Smooth muscle cell (in vitro differentiated cells): ENCODE measurements around the gene VPS13D. TPM values are rescaled to one million over a fixed set of nuclear protein-coding genes. Genes with fewer than 3 reads are reported as not detected.

Experiments
- DNase-seq: peaks from one replicate; lab custom pipeline; 2025; ENCODE audit not compliant: unreplicated experiment; lab: John Stamatoyannopoulos, UW
- H2AFZ ChIP-seq: fragments of 200-600 bp; sonication (generic); 2 replicates; pipeline ENCODE4 v1.6.0; 2016; ENCODE audit warnings: antibody characterized with exemption, low read depth, mild to moderate bottlenecking
- H3F3A ChIP-seq: fragments of 200-600 bp; sonication (generic); 2 replicates; pipeline ENCODE4 v1.6.0; 2017; ENCODE audit warnings: antibody characterized with exemption, low read depth
- H3K27ac ChIP-seq: fragments of 200-600 bp; sonication (generic); 2 replicates; pipeline ENCODE4 v1.5.1; 2016; ENCODE audit warnings: low read depth, mild to moderate bottlenecking
- H3K27me3 ChIP-seq: fragments of 200-600 bp; sonication (generic); 2 replicates; pipeline ENCODE4 v1.6.1; 2016; ENCODE audit warnings: low read depth, mild to moderate bottlenecking
- H3K36me3 ChIP-seq: fragments of 200-600 bp; sonication (generic); 2 replicates; pipeline ENCODE4 v1.5.1; 2016; ENCODE audit warnings: low read depth
- H3K4me1 ChIP-seq: fragments of 200-600 bp; sonication (generic); 2 replicates; pipeline ENCODE4 v1.5.1; 2016; ENCODE audit warnings: low read depth
- H3K4me2 ChIP-seq: fragments of 200-600 bp; sonication (generic); 2 replicates; pipeline ENCODE4 v1.6.0; 2016; ENCODE audit warnings: mild to moderate bottlenecking
- H3K4me3 ChIP-seq: fragments of 200-600 bp; sonication (generic); 2 replicates; pipeline ENCODE4 v1.5.1; 2016; ENCODE audit warnings: mild to moderate bottlenecking
- H3K79me2 ChIP-seq: fragments of 200-600 bp; sonication (generic); 2 replicates; pipeline ENCODE4 v1.6.0; 2016; ENCODE audit warnings: low read depth, mild to moderate bottlenecking
- H3K9ac ChIP-seq: fragments of 200-600 bp; sonication (generic); 2 replicates; pipeline ENCODE4 v1.6.0; 2016; ENCODE audit warnings: low read depth
- H3K9me3 ChIP-seq: fragments of 200-600 bp; sonication (generic); replicated peaks from 2 replicates; pipeline ENCODE4 v1.5.1; 2016; ENCODE audit warnings: low read depth
- H4K20me1 ChIP-seq: fragments of 200-600 bp; sonication (generic); 2 replicates; pipeline ENCODE4 v1.6.0; 2016; ENCODE audit warnings: low read depth
- WGBS: methylation state at CpG from one replicate; pipeline ENCODE4 v1.1.7; 2016; ENCODE audit warnings: low lambda C conversion rate; 5-methylcytosine and 5-hydroxymethylcytosine counted together
- polyA plus RNA-seq: library from polyadenylated mRNA; unstranded; fragments of >200 nt; fragmentation: Nextera tagmentation; extraction: Ambion mirVana; gene quantifications from 2 replicates; pipeline ENCODE4 v1.2.1, GENCODE V29; 2016
- total RNA-seq: library from RNA; depleted of rRNA; stranded (reverse); fragments of >200 nt; gene quantifications from 2 replicates; pipeline ENCODE4 v1.2.3, GENCODE V29; 2014
- TF ChIP-seq, protein P1 (sequence below): fragments of 200-600 bp; sonication (generic); IDR thresholded peaks from 2 replicates; pipeline ENCODE4 v1.5.1; 2017; ENCODE audit warnings: borderline replicate concordance, mild to moderate bottlenecking, antibody characterized with exemption; ENCODE audit not compliant: insufficient read depth, poor library complexity, severe bottlenecking

Gene VPS13D
- total and polyA plus RNA-seq, 2 experiments from 2014 or later = 3.5 to 20.0 TPM

GRCh38 chr1:12186679-12186985, 43.2 kb upstream of the VPS13D start:
- no peak for DNase-seq
- no peaks in the 10 kb centered on the region for H3K79me2 ChIP-seq
- H3K9ac ChIP-seq = no peak overlapping the region

GRCh38 chr1:12188115-12188514, 41.7 kb upstream of the VPS13D start:
- Histone ChIP-seq H3K27ac (no peak overlapping the region), H3F3A (no peaks in the 10 kb centered on the region), H3K9ac (no peak overlapping the region), H3K36me3 (no peaks in the 10 kb centered on the region), H4K20me1 (no peaks in the 10 kb centered on the region), H3K4me3 (no peak overlapping the region), H3K4me1 (peaks cover 14% of the 10 kb centered on the region), H3K4me2 (no peak overlapping the region), H3K79me2 (no peaks in the 10 kb centered on the region), H2AFZ (no peak overlapping the region), H3K9me3 (no peaks in the 10 kb centered on the region), H3K27me3 (no peaks in the 10 kb centered on the region)
- TF ChIP-seq, protein P1, sequence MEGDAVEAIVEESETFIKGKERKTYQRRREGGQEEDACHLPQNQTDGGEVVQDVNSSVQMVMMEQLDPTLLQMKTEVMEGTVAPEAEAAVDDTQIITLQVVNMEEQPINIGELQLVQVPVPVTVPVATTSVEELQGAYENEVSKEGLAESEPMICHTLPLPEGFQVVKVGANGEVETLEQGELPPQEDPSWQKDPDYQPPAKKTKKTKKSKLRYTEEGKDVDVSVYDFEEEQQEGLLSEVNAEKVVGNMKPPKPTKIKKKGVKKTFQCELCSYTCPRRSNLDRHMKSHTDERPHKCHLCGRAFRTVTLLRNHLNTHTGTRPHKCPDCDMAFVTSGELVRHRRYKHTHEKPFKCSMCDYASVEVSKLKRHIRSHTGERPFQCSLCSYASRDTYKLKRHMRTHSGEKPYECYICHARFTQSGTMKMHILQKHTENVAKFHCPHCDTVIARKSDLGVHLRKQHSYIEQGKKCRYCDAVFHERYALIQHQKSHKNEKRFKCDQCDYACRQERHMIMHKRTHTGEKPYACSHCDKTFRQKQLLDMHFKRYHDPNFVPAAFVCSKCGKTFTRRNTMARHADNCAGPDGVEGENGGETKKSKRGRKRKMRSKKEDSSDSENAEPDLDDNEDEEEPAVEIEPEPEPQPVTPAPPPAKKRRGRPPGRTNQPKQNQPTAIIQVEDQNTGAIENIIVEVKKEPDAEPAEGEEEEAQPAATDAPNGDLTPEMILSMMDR = no peak
- DNase-seq = no peak
- WGBS = 62% methylated on average over 3 of the region's 3 CpGs

More at GRCh38 chr1:12186679-12186985, 43.2 kb upstream of the VPS13D start:
- no peaks in the 10 kb centered on the region for H3K9me3 ChIP-seq
- H3F3A ChIP-seq = no peaks in the 10 kb centered on the region
- no peak overlapping the region for H3K4me2 ChIP-seq
- H3K4me3 ChIP-seq = no peak overlapping the region
- no peaks in the 10 kb centered on the region for H3K27me3 ChIP-seq
- H3K4me1 ChIP-seq = peaks cover 14% of the 10 kb centered on the region
- H3K36me3 ChIP-seq = no peaks in the 10 kb centered on the region
- H3K27ac ChIP-seq = no peak overlapping the region
- 81% methylated on average over 4 of the region's 4 CpGs for WGBS
- TF ChIP-seq, protein P1 = no peak
- no peak overlapping the region for H2AFZ ChIP-seq
- H4K20me1 ChIP-seq = no peaks in the 10 kb centered on the region

- WGBS = 89% methylated on average over 13 of the region's 13 CpGs
- no peaks in the 10 kb centered on the region for H3K36me3 ChIP-seq
These were observed 41.0 kb upstream of the VPS13D start for GRCh38 chr1:12188657-12189327.

More at GRCh38 chr1:12188657-12189327, 41.0 kb upstream of the VPS13D start:
- no peak overlapping the region for H3K27ac ChIP-seq
- DNase-seq = no peak
- H3K4me2 ChIP-seq = no peak overlapping the region
- H3K79me2 ChIP-seq = no peaks in the 10 kb centered on the region
- no peaks in the 10 kb centered on the region for H3F3A ChIP-seq
- no peaks in the 10 kb centered on the region for H3K27me3 ChIP-seq
- H3K9me3 ChIP-seq = no peaks in the 10 kb centered on the region
- TF ChIP-seq, protein P1 = no peak
- H3K4me3 ChIP-seq = no peak overlapping the region
- no peaks in the 10 kb centered on the region for H4K20me1 ChIP-seq
- no peak overlapping the region for H3K9ac ChIP-seq
- peaks cover 13% of the 10 kb centered on the region for H3K4me1 ChIP-seq
- no peak overlapping the region for H2AFZ ChIP-seq
